ENCODE measurements around the gene OR3A2. TPM values are rescaled to one million over a fixed set of nuclear protein-coding genes. Genes with fewer than 3 reads are reported as not detected.
"Not testable (repeated sequence)": the region's sequence is repeated elsewhere in the genome, so short reads cannot be mapped to it uniquely, and the experiment has no call there.

The OR3A2 gene
- total and polyA plus RNA-seq, 5 donors = 0.05 to 0.83 (median 0.66) TPM; not detected in 1

- H3K4me1 ChIP-seq (ENCODE audit: control insufficient read depth, insufficient read depth, low read length); ATAC-seq; H3K9me3 ChIP-seq (ENCODE audit: control insufficient read depth, low read length); H3K27ac ChIP-seq (ENCODE audit: low read length); H3K27me3 ChIP-seq (ENCODE audit: control insufficient read depth, insufficient read depth); intact Hi-C loops (cut with DNase I); H3K4me3 ChIP-seq (ENCODE audit: low read length); DNase-seq: not testable (repeated sequence)
- WGBS = 88% methylated on average over 8 of the region's 8 CpGs
Observed at GRCh38 chr17:3232300-3232699, 153.8 kb downstream of the OR3A2 start.

Other genes with a start within 250 kb of the OR3A2 start
- not detected for gene OR1A2, start 188.8 kb downstream of the OR3A2 start, total RNA-seq
- not detected for gene OR1A2, start 188.8 kb downstream of the OR3A2 start, polyA plus RNA-seq
- gene OR1A1, start 178.6 kb downstream of the OR3A2 start, total RNA-seq = not detected
- gene OR1A1, start 178.6 kb downstream of the OR3A2 start, polyA plus RNA-seq = not detected
- not detected for gene OR3A1, start 87.9 kb downstream of the OR3A2 start, total RNA-seq
- gene OR3A1, start 87.9 kb downstream of the OR3A2 start, polyA plus RNA-seq = not detected
- not detected for gene OR1E1, start 12.1 kb upstream of the OR3A2 start, total RNA-seq
- gene OR1E1, start 12.1 kb upstream of the OR3A2 start, polyA plus RNA-seq = not detected
- gene OR3A3, start 25.1 kb upstream of the OR3A2 start, total RNA-seq = not detected
- gene OR3A3, start 25.1 kb upstream of the OR3A2 start, polyA plus RNA-seq = not detected
- not detected for gene OR1E2, start 47.5 kb upstream of the OR3A2 start, total RNA-seq
- not detected for gene OR1E2, start 47.5 kb upstream of the OR3A2 start, polyA plus RNA-seq
- gene SPATA22, start 85.5 kb upstream of the OR3A2 start, total RNA-seq = 1 to 10 TPM in 1 of 4 donors, under 1 TPM in 1, not detected in 2; 0.45 to 1.6 TPM
- gene SPATA22, start 85.5 kb upstream of the OR3A2 start, polyA plus RNA-seq = 1.5 TPM
- 1 to 10 TPM; 1.6 to 5.5 (median 2.5) TPM for gene ASPA, start 89.7 kb upstream of the OR3A2 start, total RNA-seq
- gene ASPA, start 89.7 kb upstream of the OR3A2 start, polyA plus RNA-seq = 1.6 TPM
- gene TRPV3, start 171.5 kb upstream of the OR3A2 start, total RNA-seq = 1 to 10 TPM; 2.6 to 3.3 (median 2.8) TPM
- 1.6 TPM for gene TRPV3, start 171.5 kb upstream of the OR3A2 start, polyA plus RNA-seq
- 1 to 10 TPM; 3.5 to 4.6 (median 3.7) TPM for gene TRPV1, start 223.1 kb upstream of the OR3A2 start, total RNA-seq
- 3.6 TPM for gene TRPV1, start 223.1 kb upstream of the OR3A2 start, polyA plus RNA-seq
- gene SHPK, start 249.9 kb upstream of the OR3A2 start, total RNA-seq = 1 to 10 TPM; 4.6 to 5.8 (median 4.9) TPM
- gene SHPK, start 249.9 kb upstream of the OR3A2 start, polyA plus RNA-seq = 2.9 TPM